ENCODE results near the gene ATP7B. TPM values are rescaled to one million over a fixed set of nuclear protein-coding genes. Genes with fewer than 3 reads are reported as not detected.

ATP7B gene
- total RNA-seq (2022) (5.6 and 6.8 TPM in 2 replicates), Bru-seq, nascent RNA (percentile 39 among the genes with signal in this experiment), BruChase-seq, experiment 1, labeled RNA remaining after a 6-hour chase (percentile 37 among the genes with signal in this experiment), BruChase-seq, experiment 2, labeled RNA remaining after a 2-hour chase (percentile 38 among the genes with signal in this experiment)
- long read RNA-seq, full-length matches to known transcripts: 1 of 1 reads
- long read RNA-seq, partial matches to known transcripts: 0 of 1 reads
- long read RNA-seq, other reads (novel, unspliced or antisense): 0 of 1 reads

DNA sequence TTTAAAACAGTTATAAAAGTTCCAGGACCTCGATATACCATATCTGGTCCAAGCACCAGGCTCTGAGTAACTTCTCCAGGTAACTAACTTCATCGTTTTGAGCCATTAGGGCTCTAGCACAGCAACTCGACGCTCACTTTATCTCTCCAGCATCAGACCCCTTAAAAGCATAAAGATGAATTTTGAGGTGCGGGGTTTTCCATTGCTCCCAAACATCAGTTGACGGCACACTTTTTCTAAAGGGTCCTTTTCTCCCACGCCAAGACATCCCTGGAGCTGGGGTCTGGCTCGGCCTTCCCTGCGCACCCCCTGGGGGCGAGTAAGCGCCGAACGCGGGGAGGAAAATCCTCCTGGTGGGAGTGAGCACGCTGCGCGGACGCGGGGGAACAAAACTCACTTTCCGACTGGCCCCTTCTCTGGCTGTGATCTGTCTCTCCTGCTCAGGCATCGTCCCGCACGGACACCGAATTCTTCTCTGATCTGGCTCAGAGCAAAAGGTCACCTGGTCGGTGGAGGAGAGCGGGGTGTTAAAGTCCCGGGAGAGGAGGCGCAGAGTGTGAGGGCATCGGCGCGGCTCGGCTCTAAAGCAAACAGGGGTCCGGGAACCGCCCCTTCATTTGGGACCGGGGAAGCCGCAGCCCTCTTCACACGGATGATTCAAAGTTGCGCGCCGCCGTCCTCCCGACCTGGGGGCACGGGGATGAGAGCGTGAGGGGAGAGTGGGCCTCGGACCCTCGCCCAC lies at the start of gene ATP7B:
Gene ATP7B, minus strand, starts transcription at position 561 of the 742 bp plus-strand sequence. Its CDS starts 113 bp downstream, at position 448.
- TSS peak; percentile 38 for BruUV-seq (replicated peaks)
- TF ChIP-seq, protein P1, sequence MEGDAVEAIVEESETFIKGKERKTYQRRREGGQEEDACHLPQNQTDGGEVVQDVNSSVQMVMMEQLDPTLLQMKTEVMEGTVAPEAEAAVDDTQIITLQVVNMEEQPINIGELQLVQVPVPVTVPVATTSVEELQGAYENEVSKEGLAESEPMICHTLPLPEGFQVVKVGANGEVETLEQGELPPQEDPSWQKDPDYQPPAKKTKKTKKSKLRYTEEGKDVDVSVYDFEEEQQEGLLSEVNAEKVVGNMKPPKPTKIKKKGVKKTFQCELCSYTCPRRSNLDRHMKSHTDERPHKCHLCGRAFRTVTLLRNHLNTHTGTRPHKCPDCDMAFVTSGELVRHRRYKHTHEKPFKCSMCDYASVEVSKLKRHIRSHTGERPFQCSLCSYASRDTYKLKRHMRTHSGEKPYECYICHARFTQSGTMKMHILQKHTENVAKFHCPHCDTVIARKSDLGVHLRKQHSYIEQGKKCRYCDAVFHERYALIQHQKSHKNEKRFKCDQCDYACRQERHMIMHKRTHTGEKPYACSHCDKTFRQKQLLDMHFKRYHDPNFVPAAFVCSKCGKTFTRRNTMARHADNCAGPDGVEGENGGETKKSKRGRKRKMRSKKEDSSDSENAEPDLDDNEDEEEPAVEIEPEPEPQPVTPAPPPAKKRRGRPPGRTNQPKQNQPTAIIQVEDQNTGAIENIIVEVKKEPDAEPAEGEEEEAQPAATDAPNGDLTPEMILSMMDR (IDR thresholded peaks at IDR 0.05; ENCODE audit: unreplicated experiment): no peak
- Mint-ChIP-seq H3K4me3 (ENCODE audit: low read depth, unreplicated experiment) (peak within 1 kb of the TSS; percentile 91), H3K27ac (ENCODE audit: unreplicated experiment) (peak within 1 kb of the TSS; percentile 97), H3K9me3 (ENCODE audit: low read depth, unreplicated experiment) (no peaks in the 10 kb centered on the region), H3K27me3 (ENCODE audit: unreplicated experiment) (peaks cover 48% of the 10 kb centered on the region), H3K36me3 (ENCODE audit: insufficient read depth, unreplicated experiment) (peaks cover 27% of the 10 kb centered on the region), H3K4me1 (ENCODE audit: low read depth, unreplicated experiment) (peaks cover 26% of the 10 kb centered on the region)
- intact Hi-C loops (cut with micrococcal nuclease; ENCODE audit: unreplicated experiment): no loop called here
- DNase-seq: no peak
- CTCF ChIA-PET: no interaction called here

DNA sequence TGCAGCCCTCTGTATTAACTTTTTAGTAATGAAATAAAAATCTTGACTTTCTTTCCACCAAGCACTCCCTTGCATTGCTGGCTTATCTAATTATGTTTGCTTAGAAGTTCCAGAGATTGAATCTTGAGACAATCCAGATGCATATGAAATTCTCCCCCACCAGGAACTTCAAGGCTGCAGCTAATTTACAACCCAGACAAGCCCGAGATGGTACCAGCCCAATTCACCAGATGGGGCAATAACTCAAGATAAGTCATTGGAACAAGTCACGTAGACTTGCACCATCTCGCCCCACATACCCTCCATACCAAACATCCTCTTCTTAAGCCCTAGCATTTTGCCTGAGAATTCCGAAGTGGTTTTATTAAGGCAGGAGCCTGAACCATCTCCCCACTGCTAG lies 42.2 kb upstream of the ATP7B start:
- Mint-ChIP-seq H3K36me3 (ENCODE audit: insufficient read depth, unreplicated experiment) (no peaks in the 10 kb centered on the region), H3K4me1 (ENCODE audit: low read depth, unreplicated experiment) (no peaks in the 10 kb centered on the region), H3K27ac (ENCODE audit: unreplicated experiment) (no peak overlapping the region), H3K4me3 (ENCODE audit: low read depth, unreplicated experiment) (no peak overlapping the region), H3K27me3 (ENCODE audit: unreplicated experiment) (no peaks in the 10 kb centered on the region), H3K9me3 (ENCODE audit: low read depth, unreplicated experiment) (no peaks in the 10 kb centered on the region)
- TF ChIP-seq, protein P1 (IDR thresholded peaks at IDR 0.05; ENCODE audit: unreplicated experiment): no peak
- no TSS peak for BruUV-seq (replicated peaks)
- no peak for DNase-seq
- CTCF ChIA-PET: no interaction called here
- intact Hi-C loops (cut with micrococcal nuclease; ENCODE audit: unreplicated experiment): no loop called here

DNA sequence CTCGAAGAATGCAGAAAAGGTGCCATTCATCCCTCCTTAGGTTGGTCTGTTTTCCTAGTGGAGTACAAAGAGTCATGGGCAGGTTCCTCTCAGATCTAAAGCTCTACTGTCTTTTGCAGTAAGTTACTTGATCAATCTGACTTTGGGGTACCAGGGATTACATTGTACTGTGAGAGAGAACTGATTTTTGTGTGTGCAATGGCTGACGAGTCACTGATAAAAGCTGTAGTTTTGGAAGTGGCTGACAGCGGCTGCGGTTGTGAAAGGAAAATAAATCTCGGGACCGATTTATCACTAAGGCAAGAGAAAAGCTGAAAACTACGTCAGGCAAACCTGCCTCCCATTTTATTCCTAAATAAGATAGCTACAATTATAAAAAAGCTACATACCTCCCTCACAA lies 40.1 kb upstream of the ATP7B start:
- H3K27ac Mint-ChIP-seq (ENCODE audit: unreplicated experiment): no peak overlapping the region
- TF ChIP-seq, protein P1 (IDR thresholded peaks at IDR 0.05; ENCODE audit: unreplicated experiment): no peak
- intact Hi-C loops (cut with micrococcal nuclease; ENCODE audit: unreplicated experiment): no loop called here
- CTCF ChIA-PET: no interaction called here
- H3K36me3 Mint-ChIP-seq (ENCODE audit: insufficient read depth, unreplicated experiment): no peaks in the 10 kb centered on the region
- H3K4me3 Mint-ChIP-seq (ENCODE audit: low read depth, unreplicated experiment): no peak overlapping the region
- H3K9me3 Mint-ChIP-seq (ENCODE audit: low read depth, unreplicated experiment): no peaks in the 10 kb centered on the region
- no peak for DNase-seq
- BruUV-seq (replicated peaks): no TSS peak
- no peaks in the 10 kb centered on the region for H3K4me1 Mint-ChIP-seq (ENCODE audit: low read depth, unreplicated experiment)
- no peaks in the 10 kb centered on the region for H3K27me3 Mint-ChIP-seq (ENCODE audit: unreplicated experiment)

DNA sequence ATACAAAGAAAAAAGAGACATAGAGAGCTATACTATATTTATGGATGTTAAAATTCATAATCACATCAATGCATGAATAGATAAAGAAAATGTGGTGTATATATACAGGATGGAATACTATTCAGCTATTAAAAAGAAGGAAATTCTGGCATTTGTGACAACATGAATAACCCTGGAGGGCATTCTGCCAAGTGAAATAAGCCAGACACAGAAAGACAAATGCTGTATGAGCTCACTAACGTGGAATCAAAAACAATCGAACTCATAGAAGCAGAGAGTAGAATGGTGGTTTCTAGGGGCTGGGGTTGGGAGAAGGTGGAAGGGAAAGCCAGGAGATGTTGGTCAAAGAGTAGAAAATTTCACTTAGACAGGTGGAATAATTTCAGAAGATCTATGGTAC lies 37.3 kb upstream of the ATP7B start:
- no peaks in the 10 kb centered on the region for H3K4me1 Mint-ChIP-seq (ENCODE audit: low read depth, unreplicated experiment)
- H3K4me3 Mint-ChIP-seq (ENCODE audit: low read depth, unreplicated experiment): no peak overlapping the region
- DNase-seq: no peak
- CTCF ChIA-PET: no interaction called here
- no peaks in the 10 kb centered on the region for H3K27me3 Mint-ChIP-seq (ENCODE audit: unreplicated experiment)
- no peaks in the 10 kb centered on the region for H3K36me3 Mint-ChIP-seq (ENCODE audit: insufficient read depth, unreplicated experiment)
- no TSS peak for BruUV-seq (replicated peaks)
- H3K9me3 Mint-ChIP-seq (ENCODE audit: low read depth, unreplicated experiment): no peaks in the 10 kb centered on the region
- intact Hi-C loops (cut with micrococcal nuclease; ENCODE audit: unreplicated experiment): no loop called here
- H3K27ac Mint-ChIP-seq (ENCODE audit: unreplicated experiment): no peak overlapping the region
- TF ChIP-seq, protein P1 (IDR thresholded peaks at IDR 0.05; ENCODE audit: unreplicated experiment): no peak
